Breast epithelium (tissue), 4 donors: ENCODE data around the gene LAMA4. TPM values are rescaled to one million over a fixed set of nuclear protein-coding genes. Genes with fewer than 3 reads are reported as not detected.

Experiments
- DNase-seq, 2 donors: peaks; one replicate each; pipeline ENCODE4 v3.0.0-alpha.2; 2019; ENCODE audit warnings: low spot score in 2 of 2
- H3K27ac ChIP-seq, 2 donors: fragments of 200-600 bp; sonication (generic) in 1 of 2; one replicate each; pipeline ENCODE4 v1.5.1; 2016 to 2019; ENCODE audit warnings: mild to moderate bottlenecking in 1 of 2
- H3K27me3 ChIP-seq, 2 donors: fragments of 200-600 bp; sonication (generic) in 1 of 2; one replicate each; pipeline versions ENCODE4 v1.5.1 to v1.6.0; 2017 to 2019; ENCODE audit warnings: control low read depth in 1 of 2, mild to moderate bottlenecking in 1 of 2
- H3K36me3 ChIP-seq: fragments of 200-600 bp; one replicate; pipeline ENCODE4 v1.5.1; 2019
- H3K4me1 ChIP-seq, 2 donors: fragments of 200-600 bp; sonication (generic); one replicate each; pipeline ENCODE4 v1.5.1; 2016 to 2019; ENCODE audit warnings: control low read depth in 1 of 2
- H3K4me3 ChIP-seq, 3 donors: fragments of 200-600 bp; sonication (generic); 1 replicate in 2 of 3; 2 replicates in 1 of 3; pipeline ENCODE4 v1.5.1; 2016 to 2019; ENCODE audit warnings: mild to moderate bottlenecking in 3 of 3, moderate library complexity in 2 of 3
- H3K9me3 ChIP-seq, 2 donors: fragments of 200-600 bp; sonication (generic) in 1 of 2; one replicate each; pipeline ENCODE4 v1.5.1; 2016 to 2019; ENCODE audit warnings: control low read depth in 1 of 2
- CTCF ChIP-seq, 3 donors: fragments of 450-650 bp; IDR thresholded peaks; one replicate each; pipeline ENCODE4 v1.5.1; 2016 to 2017; ENCODE audit warnings: antibody characterized with exemption in 3 of 3, mild to moderate bottlenecking in 3 of 3, moderate library complexity in 3 of 3
- POLR2A ChIP-seq: fragments of 450-650 bp; IDR thresholded peaks from one replicate; pipeline ENCODE4 v1.6.1; 2016; ENCODE audit warnings: antibody characterized with exemption, mild to moderate bottlenecking, moderate library complexity
- POLR2AphosphoS5 ChIP-seq, 3 donors: sonication (generic); formaldehyde crosslinking; IDR thresholded peaks; one replicate each; pipeline ENCODE4 v1.6.1; 2017; ENCODE audit warnings: antibody characterized with exemption in 3 of 3
- intact Hi-C: fragments of 100-400 bp; cut with DNase I; formaldehyde crosslinking; loops from one replicate; pipeline ENCODE4 v1.15.1; 2023; ENCODE audit warnings: low total_unique reads
- total RNA-seq, 3 donors: library from RNA; depleted of rRNA; stranded (reverse); fragments of >200 nt; gene quantifications; one replicate each; pipeline ENCODE4 v1.1.0, GENCODE V29; 2016

LAMA4 gene
- total RNA-seq, 3 donors from 2014 or later: 54.0 to 142 (median 129) TPM

- H3K4me1 ChIP-seq: no peaks in the 10 kb centered on the region
- no peaks in the 10 kb centered on the region for H3K36me3 ChIP-seq
- intact Hi-C loops: no loop called here
- H3K9me3 ChIP-seq: no peaks in the 10 kb centered on the region
- H3K27ac ChIP-seq: peak overlapping the region in 1 of 2 donors; percentile 32
- H3K27me3 ChIP-seq: no peaks in the 10 kb centered on the region
- no peak overlapping the region for H3K4me3 ChIP-seq
- no peak for DNase-seq
- no peak for TF ChIP-seq POLR2AphosphoS5 (IDR thresholded peaks at IDR 0.05)
- no peak for TF ChIP-seq POLR2A
- TF ChIP-seq CTCF (IDR thresholded peaks at IDR 0.05): no peak
Observed at GRCh38 chr6:112145080-112145573, 109.2 kb downstream of the LAMA4 start.

- Histone ChIP-seq H3K27ac (peak overlapping the region; percentile 14 to 32), H3K4me3 (peak overlapping the region in 1 of 3 donors; percentile 7), H3K27me3 (no peaks in the 10 kb centered on the region), H3K9me3 (no peaks in the 10 kb centered on the region), H3K4me1 (no peaks in the 10 kb centered on the region), H3K36me3 (no peaks in the 10 kb centered on the region)
- TF ChIP-seq POLR2A: no peak
- TF ChIP-seq POLR2AphosphoS5 (IDR thresholded peaks at IDR 0.05): no peak
- no peak for TF ChIP-seq CTCF (IDR thresholded peaks at IDR 0.05)
- intact Hi-C loops: no loop called here
- no peak for DNase-seq
Observed at GRCh38 chr6:112144145-112144926, 110.0 kb downstream of the LAMA4 start.

- Histone ChIP-seq H3K27ac (no peak overlapping the region), H3K9me3 (no peaks in the 10 kb centered on the region), H3K27me3 (no peaks in the 10 kb centered on the region), H3K4me3 (no peak overlapping the region), H3K4me1 (no peaks in the 10 kb centered on the region), H3K36me3 (no peaks in the 10 kb centered on the region)
- TF ChIP-seq POLR2A (no peak), POLR2AphosphoS5 (IDR thresholded peaks at IDR 0.05) (no peak), CTCF (IDR thresholded peaks at IDR 0.05) (no peak)
- intact Hi-C loops: no loop called here
- no peak for DNase-seq
Observed at GRCh38 chr6:112141707-112142106, 112.7 kb downstream of the LAMA4 start.

- DNase-seq: no peak
- TF ChIP-seq POLR2AphosphoS5 (IDR thresholded peaks at IDR 0.05) (no peak), POLR2A (no peak), CTCF (IDR thresholded peaks at IDR 0.05) (no peak)
- intact Hi-C loops: no loop called here
- Histone ChIP-seq H3K4me1 (no peaks in the 10 kb centered on the region), H3K36me3 (no peaks in the 10 kb centered on the region), H3K27ac (no peak overlapping the region), H3K4me3 (no peak overlapping the region), H3K9me3 (no peaks in the 10 kb centered on the region), H3K27me3 (no peaks in the 10 kb centered on the region)
Observed at GRCh38 chr6:112139052-112139451, 115.3 kb downstream of the LAMA4 start.

GRCh38 chr6:112130878-112131277 lies 123.5 kb downstream of the LAMA4 start:
- Histone ChIP-seq H3K4me3 (no peak overlapping the region), H3K9me3 (no peaks in the 10 kb centered on the region), H3K36me3 (no peaks in the 10 kb centered on the region), H3K27ac (no peak overlapping the region), H3K4me1 (no peaks in the 10 kb centered on the region), H3K27me3 (no peaks in the 10 kb centered on the region)
- TF ChIP-seq CTCF (IDR thresholded peaks at IDR 0.05) (no peak), POLR2A (no peak), POLR2AphosphoS5 (IDR thresholded peaks at IDR 0.05) (no peak)
- no peak for DNase-seq
- intact Hi-C loops: no loop called here
